ENCODE data around the gene ZNF202.

GRCh38 chr11:123677510-123677909, 64.0 kb downstream of the ZNF202 start:
- no peak for TF ChIP-seq EZH2 (IDR thresholded peaks at IDR 0.05; ENCODE audit: borderline replicate concordance, low read length)
- TF ChIP-seq, protein P1, sequence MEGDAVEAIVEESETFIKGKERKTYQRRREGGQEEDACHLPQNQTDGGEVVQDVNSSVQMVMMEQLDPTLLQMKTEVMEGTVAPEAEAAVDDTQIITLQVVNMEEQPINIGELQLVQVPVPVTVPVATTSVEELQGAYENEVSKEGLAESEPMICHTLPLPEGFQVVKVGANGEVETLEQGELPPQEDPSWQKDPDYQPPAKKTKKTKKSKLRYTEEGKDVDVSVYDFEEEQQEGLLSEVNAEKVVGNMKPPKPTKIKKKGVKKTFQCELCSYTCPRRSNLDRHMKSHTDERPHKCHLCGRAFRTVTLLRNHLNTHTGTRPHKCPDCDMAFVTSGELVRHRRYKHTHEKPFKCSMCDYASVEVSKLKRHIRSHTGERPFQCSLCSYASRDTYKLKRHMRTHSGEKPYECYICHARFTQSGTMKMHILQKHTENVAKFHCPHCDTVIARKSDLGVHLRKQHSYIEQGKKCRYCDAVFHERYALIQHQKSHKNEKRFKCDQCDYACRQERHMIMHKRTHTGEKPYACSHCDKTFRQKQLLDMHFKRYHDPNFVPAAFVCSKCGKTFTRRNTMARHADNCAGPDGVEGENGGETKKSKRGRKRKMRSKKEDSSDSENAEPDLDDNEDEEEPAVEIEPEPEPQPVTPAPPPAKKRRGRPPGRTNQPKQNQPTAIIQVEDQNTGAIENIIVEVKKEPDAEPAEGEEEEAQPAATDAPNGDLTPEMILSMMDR (IDR thresholded peaks at IDR 0.05; ENCODE audit: low read length), result no peak
